DMS53 treated with DMSO at 0.1 percent for 48 hours (cell line): ENCODE measurements around the gene LOXL1.
"Not testable (repeated sequence)": the region's sequence is repeated elsewhere in the genome, so short reads cannot be mapped to it uniquely, and the experiment has no call there.

Source experiments
- DNase-seq: peaks from one replicate; lab custom pipeline; 2025; ENCODE audit not compliant: unreplicated experiment; lab: John Stamatoyannopoulos, UW

LOXL1 gene

DNA sequence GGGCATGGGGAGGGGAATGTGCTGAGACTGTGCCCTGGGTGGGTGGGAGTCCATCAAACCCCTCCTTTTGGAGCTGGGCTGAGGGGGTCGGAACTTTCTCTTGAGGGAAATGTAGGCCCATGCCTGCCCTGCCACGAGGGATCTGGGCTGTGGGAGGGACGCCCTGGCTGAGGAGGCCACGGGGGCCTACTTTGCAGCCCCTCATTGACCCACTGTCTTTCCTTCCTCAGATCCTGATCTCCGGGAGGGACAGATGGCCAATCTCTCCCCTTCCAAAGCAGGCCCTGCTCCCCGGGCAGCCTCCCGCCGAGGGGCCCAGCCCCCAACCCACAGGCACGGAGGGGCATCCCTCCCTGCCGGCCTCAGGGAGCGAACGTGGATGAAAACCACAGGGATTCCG, 25.3 kb downstream of the LOXL1 start:
- DNase-seq, result no peak

DNA sequence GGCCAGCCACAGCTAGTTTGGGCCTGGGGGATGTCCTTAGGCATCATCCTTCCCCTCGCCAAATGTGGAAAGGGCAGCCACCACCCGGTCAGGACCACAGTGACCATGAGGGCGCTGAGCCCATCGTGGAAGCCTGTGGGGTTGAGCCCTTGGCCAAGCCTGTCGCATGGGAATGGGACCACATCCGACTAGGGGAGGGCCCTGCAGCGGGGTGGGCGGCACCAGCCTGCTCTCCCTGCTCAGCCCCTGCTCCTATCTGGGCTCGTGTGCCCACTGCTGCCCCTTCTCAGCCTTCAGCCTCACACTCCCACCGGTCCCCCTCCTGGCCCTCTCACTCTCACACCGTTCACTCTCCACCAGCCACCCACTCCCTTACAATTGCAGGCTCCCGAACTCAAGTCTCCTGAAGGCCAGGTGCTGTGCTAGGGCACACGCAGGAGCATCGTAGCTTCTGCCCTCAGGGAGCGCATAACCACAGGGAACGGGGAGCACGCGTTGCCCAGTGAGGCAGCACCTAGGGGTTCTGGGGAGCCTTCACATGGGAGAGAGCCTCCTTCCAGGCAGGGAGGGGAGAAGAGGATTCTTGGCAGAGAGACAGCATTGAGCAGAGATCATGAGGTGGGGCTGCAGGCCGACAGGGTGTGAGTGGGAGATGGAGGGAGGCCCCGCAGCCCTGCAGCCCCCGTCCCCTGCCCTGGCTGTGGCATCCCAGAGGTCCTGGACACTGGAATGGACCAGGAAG, 26.1 kb downstream of the LOXL1 start:
- DNase-seq, result no peak

DNA sequence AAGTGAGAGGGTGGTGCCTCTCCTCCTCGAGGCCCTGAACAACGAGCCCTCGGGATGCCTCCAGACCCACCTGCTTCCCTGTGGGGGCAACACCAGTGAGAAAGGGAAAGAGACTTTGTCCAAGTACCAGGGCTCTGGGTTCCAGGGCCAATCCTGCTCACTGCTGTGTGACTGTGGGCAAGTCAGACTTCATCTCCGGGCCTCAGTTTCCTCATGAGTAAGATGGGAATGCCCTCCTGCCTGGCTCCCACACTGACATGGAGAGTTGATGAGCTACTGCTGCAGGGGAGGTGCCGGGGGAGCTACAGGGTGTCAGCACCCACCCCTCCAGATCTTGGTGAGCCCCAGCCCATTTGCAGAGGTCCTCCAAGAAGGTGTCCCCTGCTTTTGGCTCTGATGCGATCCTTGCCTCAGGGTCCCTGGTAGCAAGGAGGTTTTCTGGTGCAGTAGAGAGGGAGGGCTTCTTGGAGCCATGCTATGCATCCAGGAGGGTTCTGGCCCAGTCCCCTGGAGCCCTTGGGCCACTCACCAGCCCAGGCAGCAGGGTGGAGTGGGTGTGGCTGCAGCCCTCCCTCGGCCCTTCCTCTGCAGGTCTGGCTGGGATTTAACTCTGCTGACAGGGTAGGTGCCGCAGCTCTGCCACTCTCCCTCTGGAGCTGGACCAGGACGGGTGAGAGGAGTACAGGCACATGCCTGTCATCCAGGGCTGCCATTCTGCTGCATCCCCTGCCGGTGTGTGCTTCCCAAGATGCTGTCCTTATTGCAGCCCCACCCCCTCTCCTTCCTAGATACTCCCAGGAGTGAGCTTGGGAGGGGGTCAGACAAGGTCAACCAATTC, 26.9 kb downstream of the LOXL1 start:
- no peak for DNase-seq

DNA sequence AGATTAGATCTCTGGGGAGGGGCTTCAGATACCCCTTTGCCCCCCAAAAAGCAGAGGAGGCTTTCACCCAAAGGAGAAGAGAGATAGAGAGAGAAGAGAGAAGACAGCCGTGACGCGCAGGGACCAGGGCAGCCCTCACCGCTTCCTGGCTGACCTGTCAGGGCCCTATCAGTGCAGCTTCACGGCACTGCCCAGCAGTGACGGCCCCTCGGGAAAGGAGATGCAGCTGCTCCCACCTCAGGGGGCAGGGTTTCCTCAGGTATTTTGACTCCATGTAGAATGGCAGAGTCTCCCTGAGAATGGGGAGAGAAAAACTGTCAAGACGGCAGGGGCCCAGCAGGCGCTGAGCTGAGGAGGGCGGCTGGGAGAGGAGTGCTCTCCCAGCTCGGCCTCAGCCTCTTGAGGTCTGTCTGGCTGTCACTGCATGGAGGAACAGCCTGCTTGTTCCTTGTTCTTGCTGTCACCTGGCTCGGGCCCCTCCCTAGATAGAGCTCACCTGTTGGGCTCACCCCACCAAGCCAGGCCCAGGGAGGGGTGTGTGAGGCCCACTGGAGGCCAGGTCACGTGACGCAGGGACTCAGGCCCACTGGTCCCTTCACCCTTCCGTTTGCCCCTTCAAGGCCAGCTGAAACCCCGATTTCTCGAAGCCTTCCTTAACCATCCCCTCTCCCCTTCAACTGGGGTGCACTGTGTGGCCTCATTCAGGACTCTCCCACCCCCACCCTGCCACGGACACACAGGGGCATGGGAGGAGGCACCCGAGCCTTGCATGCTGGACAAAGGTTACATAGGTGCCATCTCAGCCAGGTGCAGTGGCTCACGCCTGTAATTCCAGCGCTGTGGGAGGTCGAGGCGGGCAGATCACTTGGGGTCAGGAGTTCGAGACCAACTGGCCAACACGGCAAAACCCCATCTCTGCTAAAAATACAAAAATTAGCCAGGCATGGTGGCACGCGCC, 28.2 kb downstream of the LOXL1 start:
- DNase-seq, result no peak

DNA sequence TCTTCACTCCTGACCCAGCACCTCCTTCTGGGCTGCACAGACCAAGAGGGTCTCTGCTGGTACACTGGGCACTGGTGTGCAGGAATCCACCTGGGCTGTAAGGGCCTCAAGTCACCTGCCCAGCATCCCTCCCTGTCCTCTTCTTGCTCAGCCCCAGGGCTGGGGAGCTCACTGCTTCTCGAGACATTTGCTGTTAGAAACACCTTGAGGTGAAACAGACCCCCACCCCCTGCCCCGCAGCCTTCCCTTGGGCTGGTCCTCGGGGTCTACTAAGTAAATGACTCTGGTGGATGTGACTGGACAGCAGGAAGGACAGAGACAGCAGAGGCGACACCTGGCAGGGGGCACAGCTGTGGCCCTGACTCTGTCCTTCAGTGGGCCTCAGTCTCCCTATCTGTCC, 29.1 kb downstream of the LOXL1 start:
- no peak for DNase-seq

DNA sequence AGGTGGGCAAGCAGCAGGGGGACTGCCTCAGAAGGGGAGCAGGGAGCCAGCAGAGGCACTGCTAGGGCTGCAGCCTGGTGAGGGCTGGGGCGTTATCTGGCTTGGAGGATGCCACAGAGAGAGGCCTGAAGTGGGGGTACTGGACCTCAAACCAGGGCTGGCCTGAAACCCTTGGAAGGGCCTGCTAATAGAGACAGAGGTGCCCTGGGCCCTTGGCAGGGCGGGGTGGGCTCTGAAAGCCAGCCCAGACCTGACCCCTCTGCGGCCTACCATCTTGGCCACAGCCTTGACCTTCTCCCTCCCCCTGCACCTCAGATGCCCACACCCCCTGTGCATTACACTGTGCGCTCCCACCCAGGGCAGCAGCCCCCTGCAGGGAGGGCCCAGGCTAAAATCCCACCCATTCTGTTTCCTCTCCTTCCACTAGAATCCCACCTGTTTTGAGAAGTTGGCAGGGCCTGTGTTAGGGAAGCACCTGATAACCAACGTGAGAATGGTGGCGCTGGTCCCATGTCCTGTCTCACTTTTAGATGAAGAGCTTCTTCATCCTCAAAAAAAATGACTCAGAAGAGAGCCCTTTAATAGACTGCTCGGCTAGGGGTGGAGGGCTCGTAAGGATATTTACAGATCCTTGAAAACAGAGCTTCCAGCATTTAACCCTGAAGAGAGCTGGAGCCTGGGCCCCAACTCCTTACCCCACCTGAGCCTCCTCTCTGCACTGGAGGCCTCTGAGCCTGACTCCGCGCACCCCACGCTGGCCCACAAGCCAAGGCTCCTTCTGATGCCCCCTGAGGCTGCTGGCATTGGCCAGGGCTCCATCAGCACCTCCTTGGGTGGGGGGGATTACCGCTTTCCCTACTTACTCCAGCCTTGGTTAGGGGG, 29.8 kb downstream of the LOXL1 start:
- no peak for DNase-seq

DNA sequence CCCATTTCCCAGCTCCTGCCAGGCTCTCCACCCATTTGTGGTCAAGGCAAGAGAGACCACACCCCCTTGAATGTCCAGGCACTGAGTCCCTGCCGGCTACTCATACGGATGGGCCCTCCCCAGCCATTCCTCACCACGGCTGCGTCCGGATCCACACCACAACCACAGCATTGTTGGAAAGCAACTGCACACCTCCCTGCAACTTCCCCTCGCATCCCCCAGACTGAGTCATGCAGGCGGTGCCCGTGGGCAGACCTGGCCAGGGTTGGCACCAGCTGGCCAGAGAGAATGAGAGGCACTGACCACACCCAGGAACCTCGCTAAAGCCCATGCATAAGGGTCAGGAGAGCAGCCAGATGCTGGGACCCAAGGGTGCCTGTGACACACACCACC, 30.5 kb downstream of the LOXL1 start:
- DNase-seq, result no peak

DNA sequence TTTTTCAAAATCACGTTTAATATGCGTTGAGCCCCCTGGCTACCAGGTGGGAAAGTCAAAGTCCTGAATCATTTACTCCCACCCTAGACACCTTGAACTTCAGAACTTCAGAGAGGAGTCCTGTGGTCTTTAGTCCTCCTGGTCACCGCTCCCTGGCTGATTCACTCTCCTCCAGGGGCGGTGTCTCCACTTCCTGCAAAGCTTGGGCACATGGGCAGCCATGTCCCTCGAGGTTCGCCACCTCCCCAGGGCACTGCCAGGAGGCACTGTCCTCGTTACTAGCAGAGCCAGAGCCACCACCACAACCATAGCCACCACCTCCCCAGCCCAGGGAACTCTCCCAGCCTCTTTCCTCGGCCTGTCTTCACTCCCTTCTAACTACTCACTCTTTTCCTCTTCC, 31.0 kb downstream of the LOXL1 start:
- DNase-seq, result no peak

DNA sequence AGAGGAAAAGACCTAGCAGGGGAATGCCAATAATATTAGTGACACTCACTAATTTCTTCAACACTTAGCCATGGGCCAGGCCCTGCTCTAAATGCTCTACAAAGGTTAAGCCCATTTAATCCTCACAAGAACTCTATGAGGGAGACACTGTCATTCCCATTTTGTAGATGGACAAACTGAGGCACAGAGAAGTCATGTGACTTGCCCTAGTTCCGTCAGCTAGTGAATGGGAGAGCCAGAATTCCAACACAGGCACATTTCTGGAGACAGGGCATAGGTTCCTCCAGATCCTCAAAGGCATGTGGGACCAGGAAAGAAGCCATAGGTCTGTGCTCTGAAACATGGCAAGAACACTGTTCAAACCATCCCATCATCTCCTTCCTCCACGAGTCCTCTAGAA, 31.5 kb downstream of the LOXL1 start:
- DNase-seq, result no peak

DNA sequence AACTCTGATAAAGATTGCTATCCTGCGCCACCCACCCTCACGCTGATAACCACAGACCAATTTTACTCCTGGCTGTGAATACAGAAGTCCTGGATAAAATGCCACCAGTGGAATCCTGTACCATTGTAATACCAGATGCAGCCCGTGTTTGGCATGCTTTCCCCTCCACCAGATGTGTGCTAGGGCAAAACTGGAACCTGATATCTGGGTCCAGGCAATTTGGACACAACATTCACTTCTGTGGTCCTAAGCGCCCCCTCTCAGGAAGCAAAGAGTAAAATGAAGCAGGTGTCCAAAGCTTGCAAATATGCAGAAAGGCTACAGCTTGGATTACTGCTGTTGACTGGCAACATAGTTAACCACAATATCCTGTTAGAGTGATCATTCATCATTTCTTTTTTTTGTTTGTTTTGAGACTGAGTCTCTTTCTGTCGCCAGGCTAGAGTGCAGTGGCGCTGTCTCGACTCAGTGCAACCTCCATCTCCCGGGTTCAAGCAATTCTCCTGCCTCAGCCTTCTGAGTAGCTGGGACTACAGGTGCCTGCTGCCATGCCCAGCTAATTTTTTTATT, 32.8 kb downstream of the LOXL1 start:
- DNase-seq, result no peak

DNA sequence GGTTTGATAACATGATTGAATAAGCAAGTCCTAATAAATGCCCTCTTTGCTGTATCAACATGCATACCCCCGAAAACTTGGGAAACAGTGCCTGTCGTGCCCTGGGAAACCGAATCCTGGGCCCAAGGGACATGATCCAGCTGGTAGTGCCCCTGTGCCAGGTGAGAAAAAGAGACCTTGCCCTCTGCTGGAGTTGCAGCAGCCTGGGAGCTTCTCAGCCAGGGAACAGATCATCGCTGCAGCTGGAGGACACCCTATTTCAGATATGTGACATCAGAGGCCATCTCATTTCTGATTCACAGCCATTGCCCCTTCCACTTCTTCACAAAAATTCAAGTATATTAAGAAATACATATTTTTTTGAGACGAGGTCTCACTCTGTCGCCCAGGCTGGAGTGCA, 33.5 kb downstream of the LOXL1 start:
- DNase-seq, result no peak

DNA sequence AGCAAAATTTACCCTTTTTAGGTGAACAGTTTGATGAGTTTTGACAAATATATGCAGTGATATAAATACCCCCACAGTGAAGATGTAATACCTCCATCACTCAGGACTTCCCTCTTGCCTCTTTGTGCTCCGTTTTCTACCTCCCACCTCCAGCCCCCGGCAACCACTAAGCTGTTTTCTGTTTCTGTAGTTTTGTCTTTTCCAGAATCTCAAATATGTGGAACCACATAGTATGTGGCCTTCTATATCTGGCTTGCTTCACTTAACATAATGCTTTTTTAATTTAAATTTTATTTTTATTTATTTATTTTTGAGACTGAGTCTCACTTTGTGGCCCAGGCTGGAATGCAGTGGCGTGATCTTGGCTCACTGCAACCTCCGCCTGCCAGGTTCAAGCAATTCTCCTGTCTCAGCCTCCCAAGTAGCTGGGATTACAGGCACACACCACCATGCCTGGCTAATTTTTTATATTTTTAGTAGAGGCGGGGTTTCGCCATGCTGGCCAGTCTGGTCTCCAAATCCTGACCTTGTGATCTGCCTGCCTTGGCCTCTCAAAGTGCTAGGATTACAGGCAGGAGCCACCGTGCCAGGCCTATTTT, 34.3 kb downstream of the LOXL1 start:
- not testable (repeated sequence) for DNase-seq

DNA sequence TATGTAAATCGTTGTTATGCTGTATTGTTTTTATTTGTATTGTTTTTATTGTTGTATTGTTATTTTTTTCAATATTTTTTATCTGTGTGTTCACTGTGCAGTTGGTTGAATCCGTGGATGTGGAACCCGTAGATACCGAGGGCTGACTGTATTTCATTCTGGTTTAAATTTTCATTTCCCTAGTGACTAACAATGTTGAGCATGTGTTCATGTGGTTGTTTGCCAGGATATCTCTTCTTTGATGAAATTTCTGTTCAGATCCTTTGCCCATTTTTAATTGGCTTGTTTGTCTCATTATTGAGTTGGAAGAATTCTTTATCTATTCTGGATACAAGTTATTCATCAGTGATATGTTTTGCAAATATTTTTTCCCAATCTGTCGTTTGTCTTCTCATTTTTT, 36.2 kb downstream of the LOXL1 start:
- DNase-seq, result no peak

DNA sequence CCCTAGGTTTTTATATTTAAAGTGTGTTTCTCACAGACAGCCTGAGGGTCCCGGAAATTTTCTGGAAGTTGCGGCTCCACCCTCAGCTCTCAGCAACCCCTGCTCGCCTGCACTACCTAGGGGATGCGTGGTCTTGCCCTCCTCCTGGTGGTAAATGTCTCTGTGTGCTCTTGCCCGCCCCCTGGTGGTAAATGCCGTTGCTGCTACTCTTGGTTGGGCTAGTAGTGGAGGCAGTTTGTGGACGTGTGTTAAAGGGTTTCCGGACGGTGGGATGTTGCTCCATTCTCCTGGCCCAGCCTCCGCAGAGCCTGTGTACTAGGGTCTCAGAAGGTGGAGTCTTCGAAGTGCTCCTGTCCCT, 38.5 kb downstream of the LOXL1 start:
- peak; percentile 2 for DNase-seq

DNA sequence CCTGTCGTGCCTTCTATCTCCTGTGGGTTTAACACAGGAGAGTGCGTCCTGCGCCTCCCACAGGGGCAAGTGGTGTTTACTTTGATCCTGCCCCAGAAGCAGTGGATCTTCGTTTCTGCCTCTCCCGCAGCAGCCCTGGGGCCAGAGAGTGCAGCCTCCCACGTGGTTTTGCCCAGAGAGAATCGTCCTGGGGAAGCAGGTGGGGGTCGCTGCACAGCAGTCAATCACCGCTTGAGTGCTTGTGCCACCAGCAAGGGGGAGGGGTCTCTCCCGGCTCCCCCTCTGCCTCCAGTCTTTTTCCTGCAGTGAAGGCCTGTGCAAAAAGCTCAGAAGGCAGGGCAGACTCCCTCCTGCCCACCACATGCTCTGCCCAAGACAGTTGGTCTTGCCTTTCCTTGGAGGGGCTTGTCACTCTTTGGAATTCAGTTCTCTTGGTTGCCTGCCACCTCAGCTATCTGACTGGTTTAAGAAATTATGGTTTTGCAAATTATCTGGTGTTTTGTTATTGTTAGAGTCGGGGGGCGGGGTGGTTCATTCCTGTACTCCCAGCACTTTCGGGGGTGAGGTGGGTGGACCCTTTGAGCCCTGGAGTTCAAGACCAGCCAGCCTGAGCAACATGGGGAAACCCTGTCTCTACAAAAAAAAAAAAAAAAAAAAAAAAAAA, 39.0 kb downstream of the LOXL1 start:
- DNase-seq, result no peak

DNA sequence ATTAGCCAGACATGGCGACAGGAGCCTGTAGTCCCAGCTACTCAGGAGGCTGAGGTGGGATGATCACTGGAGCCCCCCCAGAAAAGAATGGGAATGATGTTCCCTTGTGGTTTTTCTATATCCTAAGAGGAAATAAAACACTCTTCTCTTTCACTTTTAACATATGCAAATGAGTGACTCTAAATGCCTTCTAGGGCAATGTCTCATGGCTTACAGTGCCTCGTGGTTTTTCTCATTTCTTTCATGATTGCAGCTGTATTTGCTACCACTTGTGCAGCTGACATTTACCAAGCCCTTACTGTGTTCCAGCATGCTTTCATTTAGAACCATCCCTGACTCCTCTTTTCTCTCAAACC, 39.5 kb downstream of the LOXL1 start:
- DNase-seq, result no peak

DNA sequence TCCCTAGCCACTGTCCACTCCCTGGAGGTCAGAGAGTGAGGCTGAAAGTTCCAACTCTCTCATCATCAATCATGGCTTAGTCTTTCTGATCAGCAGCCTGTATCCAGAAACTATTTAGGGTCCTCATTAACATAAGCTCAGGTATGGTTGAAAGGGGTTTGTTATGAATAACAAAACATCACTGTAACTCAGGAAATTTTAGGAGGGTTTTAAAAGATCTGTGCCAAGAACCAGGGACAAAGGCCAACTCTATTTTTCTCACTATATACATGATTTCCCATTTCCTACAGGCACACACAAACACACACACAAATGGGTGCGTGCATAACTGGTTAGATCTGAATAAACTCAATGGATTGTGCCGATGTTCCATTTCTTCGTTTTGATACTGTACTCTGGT, 42.2 kb downstream of the LOXL1 start:
- no peak for DNase-seq

DNA sequence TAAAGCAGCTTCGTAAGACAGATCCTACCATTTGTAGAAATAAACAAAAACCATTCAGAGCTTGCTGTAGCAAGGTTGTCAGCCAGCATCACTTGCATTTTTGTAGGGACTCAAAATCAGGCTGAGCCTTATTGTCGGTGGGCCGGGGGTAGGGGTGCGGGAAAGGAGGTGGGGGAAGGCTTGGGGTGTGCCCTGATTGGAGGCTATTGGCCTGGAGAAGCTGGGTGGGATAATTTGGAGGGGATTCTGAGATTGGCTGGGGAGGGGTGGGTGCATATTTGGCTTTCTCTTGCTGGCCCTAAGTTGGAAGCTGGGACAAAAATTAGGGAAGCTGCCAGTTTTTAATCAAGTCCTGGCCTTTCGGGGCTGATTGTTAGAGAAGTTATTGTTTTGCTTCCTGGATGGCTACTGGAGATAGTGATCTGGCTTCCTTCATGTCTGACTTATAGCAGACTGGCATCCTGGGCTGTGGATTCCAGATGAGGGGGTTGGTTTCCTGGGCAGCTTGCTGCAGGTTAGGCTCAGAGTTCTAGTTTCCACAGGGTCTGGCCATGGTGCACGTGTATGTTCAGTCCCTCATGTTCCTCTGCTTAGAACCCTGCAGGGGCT, 43.0 kb downstream of the LOXL1 start:
- DNase-seq, result no peak
